DND-41 (cell line): Measurements from ENCODE around the gene SPRR1B.

Source experiments
- ATAC-seq: fragments of 200-7000 bp; cut with Tn5 transposase; 3 replicates; pipeline ENCODE4 v1.9.1; 2021; ENCODE audit warnings: low read depth; ENCODE audit not compliant: insufficient read depth
- DNase-seq: peaks from one replicate; pipeline ENCODE4 v3.0.0-alpha.2; 2020
- H2AFZ ChIP-seq: 2 replicates; pipeline ENCODE4 v1.6.0; 2012; ENCODE audit warnings: low read depth, low read length
- H3K27ac ChIP-seq: 2 replicates; pipeline ENCODE4 v1.5.1; 2012; ENCODE audit warnings: low read length, inconsistent platforms
- H3K27me3 ChIP-seq: fragments of 200-600 bp; sonication (generic); 2 replicates; pipeline ENCODE4 v1.6.0; 2012; ENCODE audit warnings: low read length, mild to moderate bottlenecking, inconsistent platforms; ENCODE audit not compliant: insufficient read depth, poor library complexity
- H3K36me3 ChIP-seq: 2 replicates; pipeline ENCODE4 v1.5.1; 2012; ENCODE audit warnings: low read length, inconsistent platforms; ENCODE audit not compliant: insufficient read depth
- H3K4me1 ChIP-seq: 2 replicates; pipeline ENCODE4 v1.5.1; 2012; ENCODE audit warnings: mild to moderate bottlenecking, low read length; ENCODE audit not compliant: insufficient read depth
- H3K4me2 ChIP-seq: 2 replicates; pipeline ENCODE4 v1.6.0; 2012; ENCODE audit warnings: mild to moderate bottlenecking, moderate library complexity, low read length, inconsistent platforms; ENCODE audit not compliant: insufficient read depth
- H3K4me3 ChIP-seq, 2 experiments: fragments of 200-600 bp in 1 of 2; shearing (Covaris generic) in 1 of 2; 2 replicates each; pipeline ENCODE4 v1.5.1; 2012 to 2016; ENCODE audit warnings: inconsistent platforms in 2 of 2, low read length in 2 of 2, mild to moderate bottlenecking in 2 of 2, low read depth in 1 of 2, moderate library complexity in 1 of 2
- H3K79me2 ChIP-seq: 2 replicates; pipeline ENCODE4 v1.6.0; 2012; ENCODE audit warnings: low read length, inconsistent platforms; ENCODE audit not compliant: insufficient read depth
- H3K9ac ChIP-seq: 2 replicates; pipeline ENCODE4 v1.6.0; 2012; ENCODE audit warnings: low read depth, mild to moderate bottlenecking, inconsistent platforms, low read length, moderate library complexity
- H3K9me3 ChIP-seq: 2 replicates; pipeline ENCODE4 v1.5.1; 2012; ENCODE audit warnings: low read length, moderate library complexity, mild to moderate bottlenecking, inconsistent platforms; ENCODE audit not compliant: insufficient read depth, severe bottlenecking
- H4K20me1 ChIP-seq: 2 replicates; pipeline ENCODE4 v1.6.0; 2012; ENCODE audit warnings: low read length; ENCODE audit not compliant: insufficient read depth
- EZH2 ChIP-seq: IDR thresholded peaks from 3 replicates; pipeline ENCODE4 v1.6.1; 2012; ENCODE audit warnings: borderline replicate concordance, low read depth, mild to moderate bottlenecking, moderate library complexity, low read length, inconsistent platforms; ENCODE audit not compliant: severe bottlenecking
- TF ChIP-seq, protein P1 (sequence below): IDR thresholded peaks from 2 replicates; pipeline ENCODE4 v1.5.1; 2012; ENCODE audit warnings: borderline replicate concordance, low read length, moderate library complexity, mild to moderate bottlenecking; ENCODE audit not compliant: poor library complexity, severe bottlenecking; ENCODE audit errors: extremely low read depth

The SPRR1B gene

GRCh38 chr1:153032073-153032472, 1.1 kb downstream of the SPRR1B start:
- H3K79me2 ChIP-seq, result no peaks in the 10 kb centered on the region
- TF ChIP-seq, protein P1, sequence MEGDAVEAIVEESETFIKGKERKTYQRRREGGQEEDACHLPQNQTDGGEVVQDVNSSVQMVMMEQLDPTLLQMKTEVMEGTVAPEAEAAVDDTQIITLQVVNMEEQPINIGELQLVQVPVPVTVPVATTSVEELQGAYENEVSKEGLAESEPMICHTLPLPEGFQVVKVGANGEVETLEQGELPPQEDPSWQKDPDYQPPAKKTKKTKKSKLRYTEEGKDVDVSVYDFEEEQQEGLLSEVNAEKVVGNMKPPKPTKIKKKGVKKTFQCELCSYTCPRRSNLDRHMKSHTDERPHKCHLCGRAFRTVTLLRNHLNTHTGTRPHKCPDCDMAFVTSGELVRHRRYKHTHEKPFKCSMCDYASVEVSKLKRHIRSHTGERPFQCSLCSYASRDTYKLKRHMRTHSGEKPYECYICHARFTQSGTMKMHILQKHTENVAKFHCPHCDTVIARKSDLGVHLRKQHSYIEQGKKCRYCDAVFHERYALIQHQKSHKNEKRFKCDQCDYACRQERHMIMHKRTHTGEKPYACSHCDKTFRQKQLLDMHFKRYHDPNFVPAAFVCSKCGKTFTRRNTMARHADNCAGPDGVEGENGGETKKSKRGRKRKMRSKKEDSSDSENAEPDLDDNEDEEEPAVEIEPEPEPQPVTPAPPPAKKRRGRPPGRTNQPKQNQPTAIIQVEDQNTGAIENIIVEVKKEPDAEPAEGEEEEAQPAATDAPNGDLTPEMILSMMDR, result no peak
- no peak for TF ChIP-seq EZH2
- H3K9me3 ChIP-seq, result no peaks in the 10 kb centered on the region
- DNase-seq (no peak), ATAC-seq (no peak)
- H3K27ac ChIP-seq, result no peak overlapping the region
- H3K4me2 ChIP-seq, result no peak overlapping the region
- no peak overlapping the region for H2AFZ ChIP-seq
- no peaks in the 10 kb centered on the region for H3K4me1 ChIP-seq
- H3K4me3 ChIP-seq, result no peak overlapping the region
- H3K9ac ChIP-seq, result no peak overlapping the region
- H3K36me3 ChIP-seq, result no peaks in the 10 kb centered on the region
- H3K27me3 ChIP-seq, result peaks cover 4% of the 10 kb centered on the region
- no peaks in the 10 kb centered on the region for H4K20me1 ChIP-seq

- H3K36me3 ChIP-seq, result no peaks in the 10 kb centered on the region
These were observed 1.8 kb downstream of the SPRR1B start for GRCh38 chr1:153032677-153033308.

DNA sequence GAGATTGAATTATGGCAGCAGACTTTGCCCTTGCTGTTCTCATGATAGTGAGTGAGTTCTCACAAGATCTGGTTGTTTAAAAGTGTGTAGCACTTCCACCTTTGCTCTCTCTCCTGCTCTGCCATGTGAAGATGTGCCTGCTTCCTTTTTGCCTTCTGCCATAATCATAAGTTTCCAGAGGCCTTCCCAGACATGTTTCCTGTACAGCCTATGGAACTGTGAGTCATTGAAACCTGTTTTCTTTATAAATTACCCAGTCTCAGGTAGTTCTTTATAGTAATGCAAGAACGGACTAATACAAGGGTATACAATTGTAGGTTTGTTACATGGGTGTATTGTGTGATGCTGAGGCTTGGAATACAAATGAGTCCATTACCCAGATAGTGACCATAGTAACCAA, 4.2 kb downstream of the SPRR1B start:
- no peak overlapping the region for H3K9ac ChIP-seq

More at GRCh38 chr1:153032677-153033308, 1.8 kb downstream of the SPRR1B start:
- no peaks in the 10 kb centered on the region for H4K20me1 ChIP-seq
- no peaks in the 10 kb centered on the region for H3K79me2 ChIP-seq
- no peaks in the 10 kb centered on the region for H3K9me3 ChIP-seq
- H3K27ac ChIP-seq, result no peak overlapping the region
- H3K4me1 ChIP-seq, result no peaks in the 10 kb centered on the region
- ATAC-seq (peak; percentile 44; the same call in 1 of the 3 replicates), DNase-seq (no peak)
- H3K9ac ChIP-seq, result no peak overlapping the region
- no peak overlapping the region for H3K4me3 ChIP-seq
- TF ChIP-seq, protein P1, result peak; percentile 33
- no peak for TF ChIP-seq EZH2
- H3K27me3 ChIP-seq, result peaks cover 4% of the 10 kb centered on the region
- no peak overlapping the region for H2AFZ ChIP-seq
- no peak overlapping the region for H3K4me2 ChIP-seq

More for the DNA sequence above, 4.2 kb downstream of the SPRR1B start:
- Histone ChIP-seq H3K9me3 (no peaks in the 10 kb centered on the region), H3K36me3 (no peaks in the 10 kb centered on the region), H3K4me3 (no peak overlapping the region), H2AFZ (no peak overlapping the region), H3K4me1 (no peaks in the 10 kb centered on the region), H4K20me1 (no peaks in the 10 kb centered on the region), H3K79me2 (no peaks in the 10 kb centered on the region), H3K27me3 (peaks cover 4% of the 10 kb centered on the region), H3K27ac (no peak overlapping the region), H3K4me2 (no peak overlapping the region)
- TF ChIP-seq, protein P1, result no peak
- no peak for TF ChIP-seq EZH2
- no peak for ATAC-seq
- DNase-seq, result no peak
